Stromal cell of bone marrow (primary cell): ENCODE data around the gene GJB3.

ENCODE experiments used
- DNase-seq: peaks from one replicate; pipeline ENCODE4 v3.0.0-alpha.2; 2012; ENCODE audit warnings: low read depth

The GJB3 gene

GRCh38 chr1:34825455-34826091 lies 44.6 kb downstream of the GJB3 start:
- DNase-seq: no peak

GRCh38 chr1:34827341-34827941 lies 46.4 kb downstream of the GJB3 start:
- DNase-seq: no peak

GRCh38 chr1:34828611-34829010 lies 47.6 kb downstream of the GJB3 start:
- DNase-seq: no peak

- peak; percentile 29 for DNase-seq
Observed at GRCh38 chr1:34829250-34829649, 48.2 kb downstream of the GJB3 start.

GRCh38 chr1:34831721-34832246 lies 50.8 kb downstream of the GJB3 start:
- DNase-seq: no peak

GRCh38 chr1:34833711-34834110 lies 52.7 kb downstream of the GJB3 start:
- no peak for DNase-seq
